Measurements from ENCODE around the gene QPCTL. TPM values are rescaled to one million over a fixed set of nuclear protein-coding genes. Genes with fewer than 3 reads are reported as not detected.

QPCTL gene
- polyA plus RNA-seq, 1 of the 3 experiments (the other 2 are of a cell fraction), result 17.6 TPM

- 98% methylated on average over 3 of the region's 3 CpGs for WGBS (ENCODE audit: low lambda C conversion rate)
- POLR2A ChIA-PET, result interaction anchor here (0.6 kb wide), 1 partner anchor 211 kb away, joined by 3 read pairs; no protein-coding TSS in a partner anchor
Measured at GRCh38 chr19:45715139-45715538, 22.7 kb downstream of the QPCTL start.

More at GRCh38 chr19:45715139-45715538, 22.7 kb downstream of the QPCTL start:
- Histone ChIP-seq H3K27me3 (ENCODE audit: insufficient read depth) (no peaks in the 10 kb centered on the region), H3K27ac (ENCODE audit: low read depth in 2 of 2, low read length in 1 of 2) (no peak overlapping the region), H3K4me2 (no peak overlapping the region), H2AFZ (ENCODE audit: low read depth) (no peak overlapping the region), H3K79me2 (ENCODE audit: insufficient read depth) (peaks cover 66% of the 10 kb centered on the region), H3K9me3 (no peaks in the 10 kb centered on the region), H3F3A (replicated peaks; ENCODE audit: insufficient read depth) (peaks cover 19% of the 10 kb centered on the region), H4K20me1 (ENCODE audit: insufficient read depth) (no peaks in the 10 kb centered on the region), H3K36me3 (replicated peaks in 1 of 2; ENCODE audit: control insufficient read depth in 1 of 2, insufficient read depth in 2 of 2, low read length in 1 of 2) (peaks cover 8 to 18% of the 10 kb centered on the region in 2 experiments), H3K9ac (no peak overlapping the region), H3K9me2 (no peaks in the 10 kb centered on the region), H3K4me1 (ENCODE audit: control insufficient read depth in 1 of 2, insufficient read depth in 2 of 2, low read depth in 1 of 2, low read length in 1 of 2) (peaks cover 0 to 9% of the 10 kb centered on the region in 2 experiments; a peak in 1 of 4 replicates), H3K4me3 (ENCODE audit: low read depth in 2 of 2, low read length in 1 of 2) (no peak overlapping the region)
- no peak for TF ChIP-seq PBX3 (IDR thresholded peaks at IDR 0.05)
- no peak for TF ChIP-seq NRF1 (IDR thresholded peaks at IDR 0.05; ENCODE audit: low read depth, low read length)
- no peak for TF ChIP-seq IRF3 (IDR thresholded peaks at IDR 0.05; ENCODE audit: low read depth, low read length)
- no peak for TF ChIP-seq FOXJ3 (CRISPR knock-in tag; IDR thresholded peaks at IDR 0.05)
- no peak for TF ChIP-seq YY1 (IDR thresholded peaks at IDR 0.05; ENCODE audit: low read depth)
- no peak for TF ChIP-seq CTCF (IDR thresholded peaks at IDR 0.05)
- DNase-seq, result no peak
- CTCF ChIA-PET, result interaction anchor here (0.9 to 6.4 kb wide), 5 partner anchors 8 to 54 kb away, joined by 3 to 57 read pairs (median 4); partner anchors contain the start of genes QPCTL, SIX5 and SNRPD2

Measured in SK-N-SH (cell line).